ENCODE measurements around the gene SEC24D.
"Not testable (repeated sequence)": the region's sequence is repeated elsewhere in the genome, so short reads cannot be mapped to it uniquely, and the experiment has no call there.

The SEC24D gene

GRCh38 chr4:118835571-118836300 is at the start of gene SEC24D:
Gene SEC24D (minus strand): TSS chr4:118836126. CDS start chr4:118833696, 2,430 bp downstream.
- no peak for TF ChIP-seq CTCF (IDR thresholded peaks at IDR 0.05; ENCODE audit: insufficient read depth, low read length, missing control alignments)
- DNase-seq (ENCODE audit: low read depth, low spot score), result no peak
- POLR2A ChIA-PET, result interaction anchor here (0.6 to 3.6 kb wide), 10 partner anchors 9 to 463 kb away, joined by 3 to 25 read pairs (median 4); partner anchors contain the start of gene SYNPO2
- H3K4me3 ChIP-seq (ENCODE audit: low read depth, low read length), result peak within 1 kb of the TSS; percentile 84
- CTCF ChIA-PET, result interaction anchor here (1.3 to 2.3 kb wide), 3 partner anchors 11 to 54 kb away, joined by 3 to 9 read pairs (median 4); no protein-coding TSS in a partner anchor

GRCh38 chr4:118884716-118885115 is 48.8 kb upstream of the SEC24D start:
- DNase-seq (ENCODE audit: low read depth, low spot score), result no peak
- POLR2A ChIA-PET, result no interaction called here
- H3K4me3 ChIP-seq (ENCODE audit: low read depth, low read length), result no peak overlapping the region
- no peak for TF ChIP-seq CTCF (IDR thresholded peaks at IDR 0.05; ENCODE audit: insufficient read depth, low read length, missing control alignments)
- CTCF ChIA-PET, result interaction anchor here (0.6 to 2.2 kb wide), 8 partner anchors 10 to 115 kb away, joined by 3 to 14 read pairs (median 4); no protein-coding TSS in a partner anchor

GRCh38 chr4:118883861-118884260 is 47.9 kb upstream of the SEC24D start:
- DNase-seq (ENCODE audit: low read depth, low spot score), result no peak
- CTCF ChIA-PET, result interaction anchor here (0.6 to 2.2 kb wide), 8 partner anchors 8 to 114 kb away, joined by 3 to 14 read pairs (median 4); no protein-coding TSS in a partner anchor
- POLR2A ChIA-PET, result no interaction called here
- no peak overlapping the region for H3K4me3 ChIP-seq (ENCODE audit: low read depth, low read length)
- peak; percentile 7 for TF ChIP-seq CTCF (IDR thresholded peaks at IDR 0.05; ENCODE audit: insufficient read depth, low read length, missing control alignments)

DNA sequence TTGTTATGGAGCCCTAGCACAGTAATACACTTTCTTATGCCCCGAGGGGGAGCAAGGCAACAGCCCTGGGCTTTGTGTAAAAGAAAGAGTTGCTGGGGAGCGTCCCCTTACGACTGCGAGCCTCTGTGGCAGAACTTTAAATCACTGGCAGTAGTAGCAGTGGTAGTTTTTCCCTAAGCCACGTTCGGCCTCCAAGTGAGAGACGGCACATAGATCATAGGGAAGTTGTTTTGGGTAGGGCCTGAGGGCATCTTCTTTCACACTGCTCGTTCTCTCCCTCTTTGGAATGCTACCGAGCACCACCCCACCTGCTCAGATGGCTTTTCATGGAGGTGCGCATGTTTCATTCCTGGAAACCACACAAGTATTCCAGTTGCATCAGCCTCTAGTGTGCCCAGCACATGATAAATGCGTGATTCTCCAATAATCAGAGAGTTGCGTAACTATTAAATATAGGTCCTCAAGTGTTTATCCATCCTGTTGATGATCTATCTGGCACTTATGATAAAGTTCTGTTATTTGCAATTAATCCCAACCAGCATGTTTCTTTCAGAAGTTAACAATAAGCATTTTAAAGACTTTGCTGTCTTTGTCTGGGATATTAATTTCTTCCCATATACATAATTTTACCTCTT is 45.7 kb upstream of the SEC24D start:
- POLR2A ChIA-PET, result no interaction called here

GRCh38 chr4:118879409-118879808 is 43.5 kb upstream of the SEC24D start:
- POLR2A ChIA-PET, result no interaction called here
- CTCF ChIA-PET, result interaction anchor here (0.7 to 3.6 kb wide), 3 partner anchors 10 to 14 kb away, joined by 3 to 19 read pairs (median 4); partner anchors contain the start of gene SYNPO2
- no peak for DNase-seq (ENCODE audit: low read depth, low spot score)
- H3K4me3 ChIP-seq (ENCODE audit: low read depth, low read length), result no peak overlapping the region
- no peak for TF ChIP-seq CTCF (IDR thresholded peaks at IDR 0.05; ENCODE audit: insufficient read depth, low read length, missing control alignments)

More for the DNA sequence above, 45.7 kb upstream of the SEC24D start:
- no peak overlapping the region for H3K4me3 ChIP-seq (ENCODE audit: low read depth, low read length)
- CTCF ChIA-PET, result interaction anchor here (0.8 kb wide), 1 partner anchor 17 kb away, joined by 5 read pairs; no protein-coding TSS in a partner anchor
- no peak for DNase-seq (ENCODE audit: low read depth, low spot score)
- TF ChIP-seq CTCF (IDR thresholded peaks at IDR 0.05; ENCODE audit: insufficient read depth, low read length, missing control alignments), result no peak

- H3K4me3 ChIP-seq (ENCODE audit: low read depth, low read length); DNase-seq (ENCODE audit: low read depth, low spot score); POLR2A ChIA-PET: not testable (repeated sequence)
- CTCF ChIA-PET, result interaction anchor here (0.7 to 3.6 kb wide), 2 partner anchors 13 to 14 kb away, joined by 4 to 19 read pairs; no protein-coding TSS in a partner anchor
Measured at GRCh38 chr4:118878507-118878906, 42.6 kb upstream of the SEC24D start.
